NCI-H2196 (cell line): ENCODE measurements around the gene NIP7.
"Not testable (repeated sequence)": the region's sequence is repeated elsewhere in the genome, so short reads cannot be mapped to it uniquely, and the experiment has no call there.

Experiments
- DNase-seq: peaks from one replicate; lab custom pipeline; 2025; ENCODE audit not compliant: unreplicated experiment; lab: John Stamatoyannopoulos, UW

Gene NIP7

DNA sequence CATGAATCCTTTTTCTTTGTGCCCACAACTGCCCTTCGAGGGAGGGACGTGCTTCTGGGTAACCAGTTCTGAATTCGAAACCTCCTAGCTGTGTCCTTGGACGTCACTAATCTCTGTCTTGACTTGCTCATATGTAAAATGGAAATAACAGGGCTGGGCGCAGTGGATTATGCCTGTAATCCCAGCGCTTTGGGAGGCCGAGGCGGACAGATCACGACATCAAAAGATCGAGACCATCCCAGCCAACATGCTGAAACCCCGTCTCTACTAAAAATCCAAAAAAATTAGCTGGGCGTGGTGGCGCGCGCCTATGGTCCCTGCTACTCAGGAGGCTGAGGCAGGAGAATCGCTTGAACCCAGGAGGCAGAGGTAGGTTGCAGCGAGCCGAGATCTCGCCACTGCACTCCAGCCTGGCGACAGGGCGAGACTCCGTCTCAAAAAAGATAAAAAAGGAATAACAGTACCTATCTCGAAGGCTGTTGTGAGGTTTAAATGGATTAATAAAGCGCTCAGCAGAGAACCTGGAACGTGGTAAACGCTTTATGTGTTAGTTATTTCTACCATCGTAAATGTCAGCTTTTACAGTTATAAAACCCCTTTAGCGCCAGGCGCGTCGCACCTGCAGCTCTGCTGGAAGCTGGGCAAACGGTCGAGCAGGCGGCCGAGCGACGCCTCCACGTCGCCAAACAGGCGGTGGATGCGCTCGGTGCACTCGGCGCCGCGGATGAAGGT lies 849 bp upstream of the NIP7 start:
- DNase-seq: no peak

DNA sequence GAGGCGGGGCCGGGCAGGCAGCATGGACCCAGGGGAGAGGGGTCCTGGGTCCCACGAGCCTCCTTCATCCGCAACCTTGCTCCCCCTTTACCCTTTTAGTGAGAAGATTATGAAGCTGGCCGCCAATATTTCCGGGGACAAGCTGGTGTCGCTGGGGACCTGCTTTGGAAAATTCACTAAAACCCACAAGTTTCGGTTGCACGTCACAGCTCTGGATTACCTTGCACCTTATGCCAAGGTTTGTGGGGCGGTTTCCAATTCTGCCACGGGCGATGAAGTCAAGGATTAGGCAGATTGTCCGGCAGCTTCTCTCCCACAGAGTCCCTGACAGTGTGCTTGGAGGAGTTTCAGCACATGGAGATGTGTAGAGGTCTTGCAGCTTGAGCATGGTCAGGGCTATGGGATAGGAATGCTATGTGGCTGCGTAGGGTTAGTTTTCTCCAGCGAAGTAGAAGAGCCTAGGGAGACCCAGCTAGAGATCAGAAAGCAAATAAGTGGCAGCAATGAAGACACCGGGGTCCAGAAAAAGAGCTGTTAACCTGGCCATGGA lies 598 bp downstream of the NIP7 start:
- no peak for DNase-seq

DNA sequence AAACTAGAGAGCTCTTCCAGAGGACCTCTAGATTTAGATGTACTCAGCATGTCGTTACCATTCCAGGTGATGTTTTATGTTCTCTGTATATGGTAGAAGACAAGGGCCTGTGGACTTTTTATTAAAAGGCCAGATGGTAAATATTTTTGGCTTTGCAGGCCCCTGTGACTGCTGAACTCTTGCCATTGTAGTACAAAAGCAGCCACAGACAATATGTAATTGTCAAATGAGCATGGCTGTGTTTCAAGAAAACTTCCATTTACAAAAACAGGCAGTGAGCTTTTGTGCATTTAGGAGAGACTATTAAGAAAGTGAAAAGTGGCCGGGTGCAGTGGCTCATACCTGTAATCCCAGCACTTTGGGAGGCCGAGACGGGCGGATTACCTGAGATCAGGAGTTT lies 4.6 kb downstream of the NIP7 start:
- DNase-seq: no peak

DNA sequence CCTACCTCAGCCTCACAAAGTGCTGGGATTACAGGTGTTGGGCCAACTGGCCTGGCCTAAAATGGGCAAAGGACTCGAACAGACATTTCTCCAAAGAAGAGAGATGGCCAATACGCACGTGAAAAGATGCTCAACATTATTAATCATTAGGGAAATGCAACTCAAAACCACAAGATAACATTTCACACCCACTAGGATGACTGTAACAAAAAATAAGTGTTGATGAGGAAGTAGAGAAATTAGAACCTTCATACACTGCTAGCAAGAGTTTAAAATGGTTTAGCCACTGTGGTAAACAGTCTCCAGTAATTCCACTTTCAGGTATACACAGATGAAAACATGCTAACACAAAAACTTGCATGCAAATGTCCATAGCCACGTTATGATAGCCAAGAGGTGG lies 6.4 kb downstream of the NIP7 start:
- DNase-seq: no peak

DNA sequence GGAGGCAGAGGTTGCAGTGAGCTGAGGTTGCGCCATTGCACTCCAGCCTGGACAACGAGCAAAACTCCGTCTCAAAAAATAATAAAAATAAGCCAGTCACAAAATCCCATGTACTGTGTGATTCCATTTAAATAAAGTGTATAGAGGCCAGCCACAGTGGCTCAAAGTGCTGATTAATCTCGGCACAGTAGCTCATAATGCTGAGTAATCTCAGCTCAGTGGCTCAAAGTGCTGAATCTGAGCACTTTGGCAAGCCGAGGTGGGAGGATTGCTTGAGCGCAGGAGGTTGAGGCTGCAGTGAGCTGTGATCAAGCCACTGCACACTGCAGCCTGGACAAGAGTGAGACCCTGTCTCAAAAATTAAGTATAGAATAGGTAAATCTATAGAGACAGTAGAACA lies 7.1 kb downstream of the NIP7 start:
- DNase-seq: no peak

DNA sequence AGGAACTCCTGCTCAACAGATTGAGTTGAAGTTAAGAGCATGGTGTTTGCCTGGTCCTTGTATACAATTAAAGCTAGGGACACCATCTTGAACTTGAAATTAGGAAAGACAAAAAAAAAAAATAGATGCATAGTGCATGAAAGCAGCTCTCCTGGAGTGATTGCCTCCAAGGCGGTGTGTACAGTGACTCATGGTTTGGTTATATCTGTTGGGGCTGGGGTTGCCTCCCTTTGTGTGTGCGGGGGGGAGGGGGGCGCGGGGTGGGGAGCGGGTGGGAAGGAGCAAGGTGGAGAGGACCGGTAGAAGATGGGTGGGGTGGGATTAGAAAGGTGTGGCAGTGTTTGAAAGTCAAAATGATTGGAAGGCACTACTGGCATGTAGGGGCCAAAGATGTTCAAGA lies 8.7 kb downstream of the NIP7 start:
- DNase-seq: no peak

DNA sequence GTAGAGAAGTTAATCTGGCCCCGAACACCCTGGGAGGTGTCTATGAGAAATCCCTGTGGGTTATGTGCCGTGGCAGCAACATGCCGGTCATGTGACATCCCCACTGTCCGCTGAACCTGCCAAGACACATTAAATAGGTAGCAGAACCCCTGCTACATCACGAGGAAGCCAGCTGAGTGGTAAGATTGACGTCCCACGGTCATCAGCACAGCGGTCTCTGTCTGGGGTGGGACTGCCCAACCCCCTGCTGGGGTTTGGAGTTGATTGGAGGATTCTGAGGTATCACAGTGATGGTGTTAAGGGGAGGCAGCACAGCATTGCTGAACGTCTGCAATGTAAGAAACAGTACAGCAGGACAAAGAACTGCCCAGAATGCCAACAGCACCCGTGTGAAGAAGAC lies 10.0 kb downstream of the NIP7 start:
- DNase-seq: no peak

DNA sequence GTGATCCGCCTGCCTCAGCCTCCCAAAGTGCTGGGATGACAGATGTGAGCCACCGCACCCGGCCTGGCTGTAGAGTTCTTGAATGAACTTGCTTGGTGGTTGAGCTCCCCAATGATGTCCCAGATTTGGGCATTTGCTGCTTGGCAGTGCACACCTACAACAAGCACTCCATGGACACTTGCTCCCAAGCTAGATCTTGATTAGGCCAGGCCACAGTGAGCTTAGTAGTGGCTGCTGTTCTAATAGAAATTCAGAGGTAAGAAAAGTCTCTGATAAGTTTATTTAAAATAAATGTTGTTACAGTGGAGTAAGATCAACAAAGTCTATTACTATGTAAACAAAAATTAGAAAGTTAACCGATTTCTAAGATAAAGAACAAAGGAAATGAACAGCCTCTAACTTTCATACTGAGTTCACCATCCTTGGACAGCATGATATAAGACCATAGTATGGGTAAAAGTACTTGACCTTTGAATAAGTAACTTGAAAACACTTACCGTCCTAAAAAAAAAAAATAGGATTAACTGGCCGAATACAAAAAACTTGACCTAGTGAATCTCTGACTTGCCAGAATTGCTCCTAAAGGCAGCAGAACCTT lies 11.1 kb downstream of the NIP7 start:
- DNase-seq: no peak

DNA sequence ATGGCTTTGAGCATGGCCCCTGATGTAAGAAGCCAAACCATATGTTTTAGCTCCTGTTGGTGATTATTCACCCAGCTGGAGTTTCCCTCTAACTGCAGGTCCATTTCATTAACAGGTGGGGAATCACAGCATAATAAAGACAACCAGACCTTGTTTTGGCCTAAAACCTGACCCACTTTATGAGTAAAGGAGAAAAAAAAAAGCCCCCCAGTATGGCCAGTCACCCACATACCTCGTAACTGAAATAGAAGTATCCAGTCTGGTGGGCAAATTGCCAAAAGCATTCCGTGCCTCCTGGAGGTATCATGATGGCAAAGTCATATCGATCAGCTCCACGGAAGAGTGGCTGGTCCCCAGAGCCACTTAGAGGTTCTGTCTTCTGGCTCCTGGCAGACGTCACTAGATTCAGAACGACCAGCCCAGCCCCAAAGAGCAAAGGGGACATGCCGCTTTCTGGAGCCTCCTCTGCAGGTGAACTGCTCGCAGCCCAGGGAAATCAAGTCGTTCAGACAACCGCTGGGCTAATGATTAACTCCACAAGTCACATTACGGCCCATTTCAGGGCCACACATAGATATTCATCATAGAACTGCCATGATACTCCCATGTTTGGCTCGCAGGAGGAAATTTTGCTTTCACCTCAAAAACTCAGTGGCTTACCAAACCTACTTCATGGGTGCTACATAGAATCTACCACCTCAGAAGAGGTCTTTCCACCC lies 11.9 kb downstream of the NIP7 start, which contains the start of gene TMED6:
TMED6 (minus strand) TSS at position 478 of the 719 bp plus-strand sequence; CDS start at position 445, 33 bp downstream.
- no peak for DNase-seq

DNA sequence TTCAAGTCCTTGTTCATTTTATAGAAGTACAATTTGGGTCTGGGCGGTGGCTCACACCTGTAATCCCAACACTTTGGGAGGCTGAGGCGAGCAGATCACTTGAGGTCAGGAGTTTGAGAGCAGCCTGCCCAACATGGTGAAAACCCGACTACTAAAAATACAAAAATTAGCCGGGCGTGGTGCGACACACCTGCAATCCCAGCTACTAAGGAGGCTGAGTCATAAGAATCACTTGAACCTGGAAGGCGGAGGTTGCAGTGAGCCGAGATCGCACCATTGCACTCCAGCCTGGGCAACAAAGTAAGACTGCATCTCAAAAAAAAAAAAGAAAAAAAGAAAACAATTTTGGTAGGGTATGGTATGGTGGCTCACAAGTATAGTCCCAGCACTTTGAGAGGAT lies 20.5 kb downstream of the NIP7 start:
- DNase-seq: not testable (repeated sequence)

DNA sequence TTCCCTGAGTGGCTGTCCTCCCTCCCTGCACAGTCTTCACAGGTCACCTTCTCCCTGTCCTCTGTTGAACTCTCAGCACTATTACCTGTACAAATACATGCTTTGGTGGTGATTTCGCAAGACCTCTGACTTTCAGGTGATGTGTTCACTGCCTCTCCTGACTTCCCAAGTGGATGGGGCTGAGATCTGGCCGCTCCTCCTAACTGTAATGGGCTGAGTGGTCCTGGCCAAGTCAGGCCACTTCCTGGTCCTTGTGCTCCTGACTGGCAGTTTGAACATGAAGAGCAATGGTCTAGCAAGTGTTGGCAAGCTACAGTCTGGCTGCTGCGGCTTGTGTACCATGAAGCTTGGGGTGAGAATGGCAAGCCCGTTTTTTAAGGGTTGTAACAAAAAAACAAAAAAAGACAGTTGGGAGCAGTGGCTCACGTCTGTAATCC lies 23.7 kb downstream of the NIP7 start:
- no peak for DNase-seq

DNA sequence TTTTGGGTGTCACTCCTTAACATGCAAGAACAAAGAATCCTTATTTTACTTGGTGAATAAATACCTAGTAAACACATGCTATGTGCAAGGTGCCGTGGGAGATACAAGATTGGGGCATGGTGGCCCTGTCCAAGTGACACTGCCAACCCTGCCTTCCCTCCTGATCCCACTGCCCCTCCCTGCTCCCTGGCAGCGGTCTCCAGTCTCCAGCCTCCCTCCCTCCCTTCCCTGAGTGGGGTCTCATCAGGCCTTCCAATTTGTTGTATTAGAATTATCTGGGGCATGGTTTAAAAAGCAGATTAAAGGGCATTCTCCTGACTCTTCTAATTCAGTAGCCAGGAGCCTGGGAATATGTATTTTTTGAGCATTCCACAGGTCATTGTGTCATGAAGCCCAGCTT lies 24.5 kb downstream of the NIP7 start:
- DNase-seq: no peak

DNA sequence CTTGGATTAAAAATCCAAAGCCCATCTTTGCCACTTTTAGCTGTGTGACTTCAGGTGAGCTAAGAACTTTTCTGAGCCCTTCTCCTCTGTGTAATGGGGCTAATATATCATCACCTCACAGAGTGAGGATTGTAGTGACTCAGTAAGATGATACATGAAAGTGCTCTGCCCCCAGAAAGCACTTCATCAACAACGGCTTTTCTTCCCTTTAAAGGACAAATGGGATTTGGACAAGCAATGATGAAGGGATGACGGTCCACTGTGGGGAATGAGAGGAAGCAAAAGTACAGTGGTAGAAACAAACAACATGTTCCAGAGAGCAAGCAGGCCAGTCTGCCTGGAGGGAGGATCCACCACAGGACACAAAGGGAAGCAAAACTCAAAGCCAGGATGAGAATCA lies 26.3 kb downstream of the NIP7 start:
- DNase-seq: no peak

DNA sequence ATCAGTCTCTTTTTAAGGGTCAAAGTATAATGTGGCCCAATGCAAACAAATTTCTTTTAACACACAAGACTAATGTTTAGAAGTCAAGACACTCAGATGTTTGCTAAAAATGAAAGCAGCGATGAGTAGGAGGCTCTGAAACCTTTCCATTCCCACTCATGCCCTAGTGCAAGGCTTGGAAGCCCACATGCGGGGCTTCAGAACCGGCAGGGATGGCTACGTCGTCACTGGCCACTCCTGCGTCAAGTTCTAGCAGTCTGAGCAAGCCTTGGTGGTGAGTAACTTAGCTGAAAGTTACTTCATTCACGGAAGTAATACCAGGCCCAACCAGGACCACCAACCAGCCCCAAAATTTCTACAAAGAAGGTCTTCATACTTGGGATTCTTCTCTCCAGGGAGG lies 26.9 kb downstream of the NIP7 start:
- DNase-seq: no peak

DNA sequence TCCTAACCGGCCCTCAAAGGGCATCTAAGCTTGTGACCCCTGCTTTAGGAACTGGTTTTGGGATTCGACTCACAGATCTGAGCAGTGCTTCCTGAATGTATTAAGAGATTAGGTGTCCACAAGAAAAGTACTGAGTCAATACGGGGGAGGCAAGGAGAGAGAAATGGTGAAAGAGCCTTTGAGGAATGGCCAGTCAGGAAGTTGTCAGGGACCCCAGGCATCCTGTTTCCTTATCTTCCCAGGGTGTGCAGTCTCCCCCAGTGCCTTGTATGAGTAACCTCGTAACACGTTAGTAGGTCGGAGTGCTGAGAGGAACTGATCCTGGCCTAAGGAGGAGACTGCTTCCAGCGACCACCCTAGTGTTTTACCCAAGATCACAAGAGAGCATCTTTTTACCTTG lies 28.4 kb downstream of the NIP7 start:
- no peak for DNase-seq

DNA sequence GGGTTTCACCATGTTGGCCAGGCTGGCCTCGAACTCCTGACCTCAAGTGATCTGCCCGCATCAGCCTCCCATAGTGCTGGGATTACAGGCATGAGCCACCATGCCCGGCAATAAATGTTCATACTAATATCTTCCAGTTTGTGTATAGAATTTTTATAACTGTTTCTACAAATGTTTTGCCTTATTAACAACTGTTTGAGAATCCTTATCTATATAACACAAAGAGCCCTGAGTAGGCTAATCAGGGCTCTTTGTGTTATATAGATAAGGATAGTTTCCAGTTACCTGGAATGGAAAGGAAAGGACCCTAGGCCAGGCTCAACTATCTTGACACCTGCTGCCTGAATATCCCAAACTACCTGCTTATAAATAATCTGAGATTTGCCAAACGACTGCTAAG lies 29.3 kb downstream of the NIP7 start:
- DNase-seq: no peak

DNA sequence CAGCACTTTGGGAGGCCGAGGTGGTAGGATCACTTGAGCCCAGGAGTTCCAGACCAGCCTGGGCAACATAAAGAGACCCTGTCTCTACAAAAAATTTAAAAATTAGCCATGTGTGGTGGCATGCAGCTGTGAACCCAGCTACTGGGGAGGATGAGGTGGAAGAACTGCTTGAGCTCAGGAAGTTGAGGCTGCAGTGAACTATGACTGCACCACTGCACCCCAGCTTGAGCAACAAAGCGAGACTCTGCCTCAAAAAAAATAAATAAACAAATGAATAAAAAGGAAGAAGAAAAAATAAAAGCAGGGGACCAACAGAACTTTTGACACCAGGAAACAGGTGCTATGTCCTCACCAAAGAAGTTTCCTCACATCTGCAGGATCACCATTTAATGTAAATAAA lies 32.0 kb downstream of the NIP7 start:
- no peak for DNase-seq

DNA sequence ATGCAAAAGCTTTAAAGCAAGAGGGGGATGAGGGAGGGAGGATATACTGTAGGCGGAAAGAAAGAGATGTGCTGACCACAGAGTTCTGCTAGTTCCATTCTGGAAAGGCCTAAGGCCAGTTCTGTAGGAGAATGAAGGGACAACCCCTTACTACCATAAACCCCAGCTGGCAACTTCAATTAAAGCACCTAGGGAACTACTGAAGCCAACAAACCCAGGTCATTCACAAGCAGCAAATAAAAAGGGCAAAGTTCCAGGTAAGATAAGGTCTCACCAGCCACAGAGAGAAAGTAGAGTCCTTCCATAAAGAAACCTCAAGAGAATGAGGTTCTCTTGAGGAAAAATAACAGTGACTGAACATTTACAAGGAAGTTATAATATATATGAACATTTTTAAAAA lies 33.4 kb downstream of the NIP7 start:
- DNase-seq: no peak

DNA sequence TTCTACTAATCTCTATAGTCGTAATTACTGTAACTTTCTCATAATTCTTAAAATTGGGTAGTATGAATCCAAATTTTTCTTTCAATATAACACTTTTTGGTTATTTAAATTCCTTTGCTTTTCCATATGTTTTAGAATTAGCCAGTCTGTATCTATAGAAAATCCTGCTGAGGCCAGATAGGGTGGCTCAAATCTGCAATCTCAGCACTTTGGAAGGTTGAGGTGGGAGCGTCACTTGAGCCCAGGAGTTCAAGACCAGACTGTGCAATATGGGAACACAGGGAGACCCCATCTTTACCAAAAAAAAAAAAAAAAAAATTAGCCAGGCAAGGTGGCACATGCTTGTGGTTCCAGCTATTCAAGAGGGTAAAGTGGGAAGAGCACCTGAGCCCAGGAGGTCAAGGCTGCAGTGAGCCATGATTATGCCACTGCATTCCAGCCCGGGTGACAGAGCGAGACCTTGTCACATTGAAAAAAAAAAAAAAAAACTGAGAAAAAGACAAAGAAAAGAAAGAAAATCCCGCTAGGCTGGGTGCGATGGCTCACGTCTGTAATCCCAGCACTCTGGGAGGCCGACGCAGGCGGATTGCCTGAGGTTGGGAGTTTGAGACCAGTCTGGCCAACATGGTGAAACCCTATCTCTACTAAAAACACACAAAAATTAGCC lies 37.0 kb downstream of the NIP7 start:
- no peak for DNase-seq

DNA sequence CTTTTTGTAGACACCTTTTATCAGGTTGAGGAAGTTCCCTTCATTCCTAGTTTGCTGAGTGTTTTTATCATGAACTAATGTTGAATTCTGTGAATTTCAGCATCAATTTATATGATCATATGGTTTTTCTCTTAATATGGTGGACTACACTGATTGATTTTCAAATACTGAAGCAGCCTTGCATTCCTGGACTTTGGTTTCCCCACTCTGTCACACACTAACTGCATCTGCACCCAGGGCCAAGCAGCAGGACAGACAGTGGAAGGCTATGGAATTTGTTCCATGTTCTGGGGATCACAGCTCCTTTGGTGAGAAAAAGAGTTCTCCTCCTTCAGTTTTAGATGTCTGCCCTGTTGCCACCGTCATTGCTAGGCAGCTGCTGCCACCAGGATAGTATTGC lies 38.5 kb downstream of the NIP7 start:
- no peak for DNase-seq

DNA sequence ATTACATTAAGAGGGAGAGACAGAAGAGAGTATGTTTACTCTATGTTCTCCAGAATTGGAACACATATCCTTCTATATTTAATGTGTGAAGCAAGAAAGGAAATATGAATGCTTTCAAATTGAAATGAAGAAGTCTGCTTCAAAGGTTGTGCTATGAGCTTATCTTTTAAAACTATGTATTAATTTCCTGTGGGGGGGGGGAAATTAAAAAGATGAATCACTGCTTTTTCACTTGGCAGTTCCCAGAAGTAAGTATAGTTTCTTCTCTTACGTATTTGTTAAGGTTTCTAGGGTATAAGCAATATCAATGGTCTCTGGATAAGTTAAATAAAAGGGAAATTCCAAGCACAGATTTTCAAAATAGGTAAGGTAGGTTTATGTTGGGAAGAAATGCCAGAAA lies 39.2 kb downstream of the NIP7 start:
- DNase-seq: no peak
